B cell (primary cell): Measurements from ENCODE around the gene MIS18BP1.
"Not testable (repeated sequence)": the region's sequence is repeated elsewhere in the genome, so short reads cannot be mapped to it uniquely, and the experiment has no call there.

Source experiments
- CTCF ChIP-seq: fragments of 200-600 bp; IDR thresholded peaks from one replicate; pipeline ENCODE4 v1.8.0; 2022; ENCODE audit warnings: antibody characterized with exemption, mild to moderate bottlenecking
- EZH2 ChIP-seq: IDR thresholded peaks from 2 replicates; pipeline ENCODE4 v1.6.1; 2012; ENCODE audit warnings: borderline replicate concordance, low read depth, mild to moderate bottlenecking, moderate library complexity, low read length; ENCODE audit not compliant: insufficient read depth, poor library complexity, severe bottlenecking

GRCh38 chr14:45213716-45214115, 39.3 kb downstream of the MIS18BP1 start:
- not testable (repeated sequence) for TF ChIP-seq CTCF, EZH2
